HG02798 (cell line): ENCODE results near the gene ZGLP1.

Source experiments
- ATAC-seq: cut with Tn5 transposase; IDR thresholded peaks from one replicate; pipeline ENCODE4 v1.9.1; 2021; ENCODE audit warnings: mild to moderate bottlenecking; ENCODE audit not compliant: unreplicated experiment, poor library complexity

The ZGLP1 gene

DNA sequence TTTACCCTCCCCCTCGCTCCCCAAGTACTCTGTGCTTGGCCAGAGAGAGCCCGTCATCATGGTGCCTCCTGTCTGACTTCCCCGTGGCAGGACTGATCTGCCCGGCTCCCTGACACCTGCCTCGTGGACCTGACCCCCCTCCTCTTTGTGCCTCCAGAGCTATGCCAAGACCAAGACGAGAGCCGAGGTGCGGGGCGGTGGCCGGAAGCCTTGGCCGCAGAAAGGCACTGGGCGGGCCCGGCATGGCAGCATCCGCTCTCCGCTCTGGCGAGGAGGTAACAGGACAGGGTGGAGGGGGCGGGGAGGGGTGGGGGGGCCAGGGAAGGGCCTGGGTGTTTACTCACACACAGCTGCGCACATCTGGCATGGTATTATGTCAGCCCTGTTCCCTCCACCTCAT is 53.1 kb downstream of the ZGLP1 start:
- no peak for ATAC-seq

DNA sequence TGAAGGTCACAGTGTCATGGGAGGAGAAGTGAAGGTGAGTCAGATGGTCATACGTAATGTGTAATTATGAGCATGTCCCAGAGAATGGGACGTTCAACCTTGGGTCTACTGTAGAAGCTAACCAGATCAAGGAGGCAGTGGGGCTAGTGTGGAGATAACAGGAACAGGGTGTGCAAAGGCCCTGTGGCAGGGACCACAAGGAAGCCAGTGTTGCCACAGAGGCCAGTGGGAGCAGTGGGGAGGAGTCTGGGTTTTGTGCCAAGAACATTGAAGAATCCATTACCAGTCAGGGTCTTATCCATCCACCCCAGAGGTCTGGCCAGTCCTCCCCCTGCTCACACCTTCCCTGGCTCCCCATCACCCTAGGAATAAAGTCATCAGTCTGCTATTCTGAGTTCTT is 54.3 kb downstream of the ZGLP1 start:
- no peak for ATAC-seq
